Activated T-cell treated with anti-CD3 and anti-CD28 coated beads for 48 hours (primary cell): ENCODE measurements around the gene S1PR3.
"Not testable (repeated sequence)": the region's sequence is repeated elsewhere in the genome, so short reads cannot be mapped to it uniquely, and the experiment has no call there.

Source experiments
- DNase-seq: peaks from one replicate; pipeline ENCODE4 v3.0.0-alpha.2; 2020; ENCODE audit warnings: low read depth

S1PR3 gene

GRCh38 chr9:88991066-88992034, at the start of gene S1PR3:
S1PR3 (plus strand) TSS chr9:88991468; CDS start chr9:89001201, 9,733 bp downstream.
- peak; percentile 30 for DNase-seq

- DNase-seq: not testable (repeated sequence)
Observed at GRCh38 chr9:88941586-88941985, 49.7 kb upstream of the S1PR3 start.

- DNase-seq: no peak
Observed at GRCh38 chr9:88942411-88942810, 48.9 kb upstream of the S1PR3 start.

- no peak for DNase-seq
Observed at GRCh38 chr9:88945636-88946333, 45.5 kb upstream of the S1PR3 start.

- DNase-seq: no peak
Observed at GRCh38 chr9:88947581-88948573, 43.4 kb upstream of the S1PR3 start.

GRCh38 chr9:88949425-88949824, 41.8 kb upstream of the S1PR3 start:
- DNase-seq: no peak

DNA sequence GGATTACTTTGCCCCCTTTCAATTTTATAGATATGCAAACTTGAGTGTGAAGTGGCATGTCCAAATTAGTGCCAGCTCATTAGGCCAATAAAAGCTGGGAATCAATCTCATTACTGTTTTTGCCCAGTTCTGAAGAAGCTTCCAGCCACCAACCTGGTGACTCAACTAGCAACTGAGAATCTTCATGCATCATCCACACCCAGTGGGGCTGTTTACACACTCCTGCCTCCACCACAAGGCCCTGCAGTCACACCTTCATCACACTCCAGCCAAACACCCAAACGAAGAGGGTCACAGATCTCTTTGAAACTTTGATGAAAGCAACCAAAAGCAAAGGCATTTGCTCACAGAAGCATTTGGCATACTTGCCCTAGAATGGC, 41.3 kb upstream of the S1PR3 start:
- DNase-seq: peak; percentile 21

- no peak for DNase-seq
Observed at GRCh38 chr9:88950341-88951154, 40.7 kb upstream of the S1PR3 start.

GRCh38 chr9:88951155-88951542, 40.1 kb upstream of the S1PR3 start:
- no peak for DNase-seq

DNA sequence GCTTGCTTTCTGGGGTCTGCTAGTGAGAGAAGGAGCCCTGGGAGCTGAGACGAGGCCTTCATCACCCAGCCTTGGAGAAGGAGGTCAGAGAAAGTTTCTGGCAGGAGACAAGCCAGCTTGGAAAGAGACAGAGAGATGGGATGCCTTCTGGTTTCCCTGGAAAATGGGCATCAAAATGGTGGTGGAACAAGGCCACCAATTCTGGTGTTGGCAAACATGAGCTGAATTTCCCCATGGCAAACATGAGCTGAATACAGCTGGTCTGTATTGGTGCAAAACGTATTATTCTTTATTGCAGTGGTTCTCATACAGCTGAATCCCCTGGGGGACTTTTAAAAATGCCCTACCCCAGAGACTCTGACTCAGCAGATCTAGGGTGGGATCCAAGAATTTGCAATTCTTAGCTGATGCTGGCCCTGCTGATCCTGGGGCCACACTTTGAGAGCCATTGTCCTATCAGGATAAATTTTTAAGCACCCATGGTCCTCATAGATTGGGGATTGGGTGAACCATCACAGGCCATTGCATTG, 39.1 kb upstream of the S1PR3 start:
- no peak for DNase-seq

DNA sequence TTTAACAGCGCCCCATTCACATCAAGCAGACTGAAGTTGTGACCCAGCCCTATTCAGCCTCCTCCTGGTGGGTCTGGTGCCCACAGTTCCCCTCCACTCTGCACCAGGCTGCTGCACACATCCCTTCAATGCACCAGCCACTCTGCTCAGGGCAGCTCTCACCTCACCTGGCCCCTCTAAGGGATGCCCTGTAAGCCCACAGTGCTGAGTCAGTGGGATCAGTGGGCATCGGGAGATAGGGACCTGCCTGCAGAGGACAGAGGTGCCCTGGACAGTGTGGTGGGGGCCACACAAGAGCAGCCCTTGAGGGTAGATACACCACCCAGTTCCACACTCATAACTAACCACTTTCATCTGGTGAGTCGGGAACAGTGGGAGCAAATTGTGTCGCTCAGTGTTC, 38.3 kb upstream of the S1PR3 start:
- no peak for DNase-seq

- DNase-seq: no peak
Observed at GRCh38 chr9:88953381-88954029, 37.8 kb upstream of the S1PR3 start.

DNA sequence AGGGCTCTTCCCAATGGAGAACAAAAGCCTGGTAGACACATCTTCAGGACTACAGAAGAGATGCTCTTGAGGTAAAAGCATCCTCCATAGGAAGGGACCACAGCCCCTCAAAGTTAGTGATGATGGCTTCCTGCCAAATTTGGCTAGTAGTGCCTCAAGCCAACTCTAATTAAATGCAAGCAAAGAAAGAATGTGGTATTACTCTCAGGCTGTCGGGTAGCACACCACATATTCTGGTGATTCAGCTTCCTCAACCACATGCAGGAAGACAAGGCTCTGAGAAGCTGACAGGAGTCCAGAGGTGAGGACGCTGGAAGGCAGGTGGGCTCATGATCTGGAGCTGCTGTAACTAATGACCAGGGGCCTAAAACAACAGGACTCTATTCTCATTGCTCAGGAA, 37.2 kb upstream of the S1PR3 start:
- no peak for DNase-seq

GRCh38 chr9:88957526-88957925, 33.7 kb upstream of the S1PR3 start:
- no peak for DNase-seq

DNA sequence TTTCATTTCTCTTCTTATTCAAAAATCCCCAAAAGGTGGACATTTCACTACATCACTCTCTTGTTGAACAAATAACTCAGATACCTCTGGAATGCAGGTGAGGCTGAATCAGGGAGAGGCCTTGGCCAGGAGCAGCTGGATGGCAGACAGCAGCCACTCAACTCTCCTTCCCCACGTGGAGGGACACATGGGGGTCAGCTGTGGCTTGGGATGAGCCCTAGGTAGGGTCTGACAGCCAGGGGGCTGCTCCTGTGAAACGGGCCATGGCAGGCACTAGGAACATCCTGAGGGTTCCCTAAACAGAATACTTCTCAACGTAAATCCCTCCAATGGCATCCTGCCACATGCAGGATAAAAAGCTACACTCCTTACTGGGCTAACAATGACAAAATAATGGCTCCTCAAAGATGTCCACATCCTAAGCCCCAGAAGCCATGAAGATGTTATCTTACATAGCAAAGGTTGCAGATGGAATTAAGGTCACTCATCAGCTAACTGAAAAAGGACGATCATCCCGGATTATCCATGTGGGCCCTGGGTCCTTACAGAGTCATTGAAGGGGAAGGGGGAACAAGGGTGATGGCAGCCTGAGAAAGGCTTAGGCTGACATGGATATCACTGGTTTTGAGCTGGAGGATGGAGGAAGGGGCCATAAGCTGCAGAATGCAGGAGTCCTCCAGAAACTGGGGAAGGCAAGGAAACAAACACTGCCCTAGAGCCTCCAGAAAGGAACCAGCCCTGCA, 31.4 kb upstream of the S1PR3 start:
- DNase-seq: no peak

- no peak for DNase-seq
Observed at GRCh38 chr9:88960632-88961031, 30.6 kb upstream of the S1PR3 start.

GRCh38 chr9:88965473-88965872, 25.8 kb upstream of the S1PR3 start:
- DNase-seq: no peak

- no peak for DNase-seq
Observed at GRCh38 chr9:88966894-88967676, 24.2 kb upstream of the S1PR3 start.

DNA sequence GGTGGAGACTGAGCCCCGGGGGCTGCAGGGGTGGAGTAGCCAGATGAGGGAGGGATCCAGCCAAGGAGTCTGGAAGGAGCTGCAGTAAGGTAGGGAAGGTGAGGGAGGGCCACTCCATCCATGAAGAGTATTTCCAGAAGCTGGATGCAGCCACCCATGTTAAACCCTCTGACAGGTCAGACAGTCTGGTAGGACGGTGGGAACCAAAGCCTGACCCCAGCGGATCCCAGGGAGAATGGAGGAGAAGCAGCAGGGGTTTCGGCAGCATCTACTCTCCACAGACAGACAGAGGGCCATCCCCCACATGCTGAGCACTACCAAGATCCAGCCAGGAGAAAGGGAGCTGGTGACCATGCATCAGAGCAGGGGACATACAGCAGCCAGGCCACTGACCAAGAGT, 22.5 kb upstream of the S1PR3 start:
- DNase-seq: no peak
